Astrocyte (in vitro differentiated cells and primary cell): ENCODE measurements around the gene DOCK1.

Source experiments
- EZH2 ChIP-seq: IDR thresholded peaks from 2 replicates; pipeline ENCODE4 v1.6.1; 2012; ENCODE audit warnings: mild to moderate bottlenecking, low read length, inconsistent platforms; ENCODE audit not compliant: insufficient read depth
- TF ChIP-seq, protein P1 (sequence below): IDR thresholded peaks from 2 replicates; pipeline ENCODE4 v1.5.1; 2011; ENCODE audit warnings: low read depth, mild to moderate bottlenecking, inconsistent platforms, low read length, moderate library complexity; ENCODE audit not compliant: insufficient read depth

DNA sequence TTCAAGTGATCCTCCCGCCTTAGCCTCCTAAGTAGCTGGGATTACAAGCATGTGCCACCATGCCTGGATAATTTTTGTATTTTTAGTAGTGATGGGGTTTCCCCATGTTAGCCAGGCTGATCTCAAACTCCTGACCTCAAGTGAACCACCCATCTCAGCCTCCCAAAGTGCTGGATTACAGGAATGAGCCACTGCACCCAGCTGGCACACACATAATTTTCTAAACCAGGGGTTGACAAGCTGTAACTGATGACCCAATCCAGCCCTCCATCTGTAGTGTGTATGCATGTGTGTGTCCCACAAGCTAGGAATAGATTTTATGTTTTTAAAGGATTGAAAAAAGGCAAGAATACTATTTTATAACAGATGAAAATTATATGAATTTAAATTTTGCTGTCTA is 417.1 kb downstream of the DOCK1 start:
- TF ChIP-seq, protein P1, sequence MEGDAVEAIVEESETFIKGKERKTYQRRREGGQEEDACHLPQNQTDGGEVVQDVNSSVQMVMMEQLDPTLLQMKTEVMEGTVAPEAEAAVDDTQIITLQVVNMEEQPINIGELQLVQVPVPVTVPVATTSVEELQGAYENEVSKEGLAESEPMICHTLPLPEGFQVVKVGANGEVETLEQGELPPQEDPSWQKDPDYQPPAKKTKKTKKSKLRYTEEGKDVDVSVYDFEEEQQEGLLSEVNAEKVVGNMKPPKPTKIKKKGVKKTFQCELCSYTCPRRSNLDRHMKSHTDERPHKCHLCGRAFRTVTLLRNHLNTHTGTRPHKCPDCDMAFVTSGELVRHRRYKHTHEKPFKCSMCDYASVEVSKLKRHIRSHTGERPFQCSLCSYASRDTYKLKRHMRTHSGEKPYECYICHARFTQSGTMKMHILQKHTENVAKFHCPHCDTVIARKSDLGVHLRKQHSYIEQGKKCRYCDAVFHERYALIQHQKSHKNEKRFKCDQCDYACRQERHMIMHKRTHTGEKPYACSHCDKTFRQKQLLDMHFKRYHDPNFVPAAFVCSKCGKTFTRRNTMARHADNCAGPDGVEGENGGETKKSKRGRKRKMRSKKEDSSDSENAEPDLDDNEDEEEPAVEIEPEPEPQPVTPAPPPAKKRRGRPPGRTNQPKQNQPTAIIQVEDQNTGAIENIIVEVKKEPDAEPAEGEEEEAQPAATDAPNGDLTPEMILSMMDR: no peak
- TF ChIP-seq EZH2: no peak
